KMS-11 (cell line): ENCODE results near the gene PNMT.

Source experiments
- H2AFZ ChIP-seq: fragments of 200-600 bp; sonication (generic); 2 replicates; pipeline ENCODE4 v1.6.1; 2016; ENCODE audit warnings: antibody characterized with exemption, mixed run types, low read depth
- H3K27ac ChIP-seq: fragments of 200-600 bp; sonication (generic); 2 replicates; pipeline ENCODE4 v1.6.1; 2016; ENCODE audit warnings: mild to moderate bottlenecking, mixed run types
- H3K27me3 ChIP-seq: fragments of 200-600 bp; sonication (generic); 2 replicates; pipeline ENCODE4 v1.6.1; 2017; ENCODE audit warnings: mild to moderate bottlenecking, low read depth, mixed run types, moderate library complexity; ENCODE audit not compliant: insufficient read depth
- H3K36me3 ChIP-seq: fragments of 200-600 bp; sonication (generic); 2 replicates; pipeline ENCODE4 v1.6.1; 2017; ENCODE audit warnings: mild to moderate bottlenecking, mixed run types; ENCODE audit not compliant: insufficient read depth
- H3K4me1 ChIP-seq: fragments of 200-600 bp; sonication (generic); 2 replicates; pipeline ENCODE4 v1.6.1; 2016; ENCODE audit warnings: mild to moderate bottlenecking, low read depth, mixed run types; ENCODE audit not compliant: poor library complexity, severe bottlenecking
- H3K4me2 ChIP-seq: fragments of 200-600 bp; sonication (generic); 2 replicates; pipeline ENCODE4 v1.7.0; 2016; ENCODE audit warnings: mild to moderate bottlenecking, mixed run types
- H3K4me3 ChIP-seq: fragments of 200-600 bp; sonication (generic); IDR thresholded peaks from 2 replicates; pipeline ENCODE4 v1.6.1; 2017; ENCODE audit warnings: low read depth, low read length, mixed read lengths; ENCODE audit not compliant: insufficient read depth
- H3K79me2 ChIP-seq: fragments of 200-600 bp; sonication (generic); 2 replicates; pipeline ENCODE4 v1.6.1; 2016; ENCODE audit warnings: low read depth, mixed run types; ENCODE audit not compliant: insufficient read depth
- H3K9ac ChIP-seq: fragments of 200-600 bp; sonication (generic); 2 replicates; pipeline ENCODE4 v1.6.1; 2016; ENCODE audit warnings: mild to moderate bottlenecking, mixed run types
- H4K20me1 ChIP-seq: fragments of 200-600 bp; sonication (generic); 2 replicates; pipeline ENCODE4 v1.6.1; 2016; ENCODE audit warnings: mild to moderate bottlenecking, mixed run types; ENCODE audit not compliant: insufficient read depth
- TF ChIP-seq, protein P1 (sequence below): fragments of 200-600 bp; sonication (generic); conservative IDR thresholded peaks from 2 replicates; pipeline ENCODE4 v1.6.1; 2017; ENCODE audit warnings: low read depth, mild to moderate bottlenecking, antibody characterized with exemption, low read length, moderate library complexity, mixed read lengths

The PNMT gene

DNA sequence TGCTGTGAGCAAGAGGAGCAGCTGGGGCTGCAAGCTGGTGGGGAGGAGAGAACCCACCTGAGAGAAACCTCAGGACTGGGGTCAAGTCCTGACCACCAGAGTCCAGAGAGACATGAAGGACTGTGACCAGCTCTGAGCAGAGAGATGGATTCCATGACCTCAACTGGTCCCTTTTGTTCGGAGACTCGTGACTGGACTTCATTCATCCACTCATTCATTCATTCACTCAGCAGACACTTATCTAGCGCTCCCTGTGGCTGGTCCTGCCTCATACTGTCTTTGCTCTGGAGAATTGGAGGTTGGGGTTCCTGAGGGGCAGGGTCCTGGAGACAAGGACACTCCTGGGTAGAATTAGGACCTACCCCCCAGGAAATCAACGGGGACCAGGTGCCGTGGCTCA is 35.7 kb downstream of the PNMT start:
- Histone ChIP-seq H3K79me2 (no peaks in the 10 kb centered on the region), H3K27me3 (no peaks in the 10 kb centered on the region), H3K4me3 (no peak overlapping the region), H3K9ac (peak overlapping the region; percentile 49; the same call in 1 of the 2 replicates), H3K36me3 (no peaks in the 10 kb centered on the region), H4K20me1 (no peaks in the 10 kb centered on the region), H3K4me2 (peak overlapping the region; percentile 69), H3K4me1 (peaks cover 59% of the 10 kb centered on the region), H3K27ac (peak overlapping the region; percentile 89), H2AFZ (peak overlapping the region; percentile 48; the same call in 1 of the 2 replicates)
- TF ChIP-seq, protein P1, sequence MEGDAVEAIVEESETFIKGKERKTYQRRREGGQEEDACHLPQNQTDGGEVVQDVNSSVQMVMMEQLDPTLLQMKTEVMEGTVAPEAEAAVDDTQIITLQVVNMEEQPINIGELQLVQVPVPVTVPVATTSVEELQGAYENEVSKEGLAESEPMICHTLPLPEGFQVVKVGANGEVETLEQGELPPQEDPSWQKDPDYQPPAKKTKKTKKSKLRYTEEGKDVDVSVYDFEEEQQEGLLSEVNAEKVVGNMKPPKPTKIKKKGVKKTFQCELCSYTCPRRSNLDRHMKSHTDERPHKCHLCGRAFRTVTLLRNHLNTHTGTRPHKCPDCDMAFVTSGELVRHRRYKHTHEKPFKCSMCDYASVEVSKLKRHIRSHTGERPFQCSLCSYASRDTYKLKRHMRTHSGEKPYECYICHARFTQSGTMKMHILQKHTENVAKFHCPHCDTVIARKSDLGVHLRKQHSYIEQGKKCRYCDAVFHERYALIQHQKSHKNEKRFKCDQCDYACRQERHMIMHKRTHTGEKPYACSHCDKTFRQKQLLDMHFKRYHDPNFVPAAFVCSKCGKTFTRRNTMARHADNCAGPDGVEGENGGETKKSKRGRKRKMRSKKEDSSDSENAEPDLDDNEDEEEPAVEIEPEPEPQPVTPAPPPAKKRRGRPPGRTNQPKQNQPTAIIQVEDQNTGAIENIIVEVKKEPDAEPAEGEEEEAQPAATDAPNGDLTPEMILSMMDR = no peak

- Histone ChIP-seq H3K27me3 (no peaks in the 10 kb centered on the region), H3K4me2 (no peak overlapping the region; the same call in 1 of the 2 replicates), H3K4me3 (no peak overlapping the region), H3K27ac (peak overlapping the region; percentile 89), H4K20me1 (no peaks in the 10 kb centered on the region), H3K79me2 (no peaks in the 10 kb centered on the region), H3K36me3 (no peaks in the 10 kb centered on the region), H3K4me1 (peaks cover 59% of the 10 kb centered on the region), H2AFZ (no peak overlapping the region), H3K9ac (no peak overlapping the region; the same call in 1 of the 2 replicates)
- TF ChIP-seq, protein P1 = no peak
Measured at GRCh38 chr17:39704821-39705551, 36.7 kb downstream of the PNMT start.

DNA sequence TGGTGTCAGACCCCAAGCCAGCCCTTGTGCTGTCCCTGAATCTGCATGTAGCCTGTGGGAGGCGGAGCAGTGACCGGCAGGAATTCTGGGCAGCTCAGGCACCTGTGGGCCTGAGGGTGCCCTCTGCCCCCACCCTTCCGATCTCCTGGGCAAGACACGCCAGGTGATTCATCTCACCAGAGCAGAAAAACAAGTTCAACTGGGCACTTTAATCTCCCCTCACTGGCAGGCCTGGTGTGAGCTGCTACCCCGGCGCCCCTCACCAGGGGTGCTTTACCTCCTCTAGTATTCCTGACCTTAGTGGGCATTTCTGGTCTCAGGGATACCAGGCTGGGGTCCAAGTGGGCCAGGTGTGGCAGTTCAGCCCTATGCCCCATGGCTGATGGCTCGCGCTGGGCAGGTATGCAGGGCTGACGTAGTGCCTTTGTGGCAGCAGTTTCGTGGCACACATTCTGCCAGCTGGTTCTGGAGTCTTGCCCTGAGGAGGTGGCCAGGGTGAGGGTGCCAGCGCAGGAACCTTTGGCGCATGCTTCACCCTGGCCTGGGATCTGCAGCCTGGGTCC is 37.6 kb downstream of the PNMT start:
- Histone ChIP-seq H2AFZ (no peak overlapping the region), H3K27ac (no peak overlapping the region), H3K36me3 (no peaks in the 10 kb centered on the region), H3K9ac (no peak overlapping the region), H3K4me3 (no peak overlapping the region), H4K20me1 (no peaks in the 10 kb centered on the region), H3K4me2 (no peak overlapping the region), H3K79me2 (no peaks in the 10 kb centered on the region), H3K27me3 (no peaks in the 10 kb centered on the region), H3K4me1 (peaks cover 59% of the 10 kb centered on the region)
- TF ChIP-seq, protein P1 = no peak

GRCh38 chr17:39706383-39706782 is 38.1 kb downstream of the PNMT start:
- peaks cover 59% of the 10 kb centered on the region for H3K4me1 ChIP-seq
- H3K4me2 ChIP-seq = no peak overlapping the region
- TF ChIP-seq, protein P1 = no peak
- no peak overlapping the region for H3K9ac ChIP-seq
- H2AFZ ChIP-seq = no peak overlapping the region
- no peaks in the 10 kb centered on the region for H3K36me3 ChIP-seq
- no peak overlapping the region for H3K4me3 ChIP-seq
- H3K27me3 ChIP-seq = no peaks in the 10 kb centered on the region
- no peaks in the 10 kb centered on the region for H4K20me1 ChIP-seq
- no peak overlapping the region for H3K27ac ChIP-seq
- no peaks in the 10 kb centered on the region for H3K79me2 ChIP-seq
